Activated T-cell treated with anti-CD3 and anti-CD28 coated beads, Interleukin-2, amount 50 U/mL, for 4 hours (primary cell): ENCODE measurements around the gene CNPY2. TPM values are rescaled to one million over a fixed set of nuclear protein-coding genes. Genes with fewer than 3 reads are reported as not detected.
"Not testable (repeated sequence)": the region's sequence is repeated elsewhere in the genome, so short reads cannot be mapped to it uniquely, and the experiment has no call there.

ENCODE experiments used
- ATAC-seq, 2 donors: fragments of 200-7000 bp; cut with Tn5 transposase; one replicate each; pipeline ENCODE4 v1.10.0; 2021
- DNase-seq: peaks from one replicate; pipeline ENCODE4 v3.0.0-alpha.2; 2020
- H3K27me3 Mint-ChIP-seq: one replicate; pipeline ENCODE4 v1.8.0; 2021; ENCODE audit warnings: low read depth, mixed read lengths
- H3K36me3 Mint-ChIP-seq: one replicate; pipeline ENCODE4 v1.8.0; 2022; ENCODE audit warnings: mixed read lengths; ENCODE audit not compliant: insufficient read depth
- H3K4me1 Mint-ChIP-seq: one replicate; pipeline ENCODE4 v1.8.0; 2021; ENCODE audit warnings: low read depth, mixed read lengths
- H3K4me3 Mint-ChIP-seq: one replicate; pipeline ENCODE4 v1.8.0; 2021; ENCODE audit warnings: mild to moderate bottlenecking, moderate library complexity, mixed read lengths
- H3K9me3 Mint-ChIP-seq: one replicate; pipeline ENCODE4 v1.8.0; 2021; ENCODE audit warnings: mixed read lengths
- total RNA-seq, 3 donors: library from RNA; stranded (reverse); gene quantifications; one replicate each; pipeline ENCODE4 v1.2.1, GENCODE V29; 2021

The CNPY2 gene
- total RNA-seq, 3 donors from 2014 or later, result 162 to 178 (median 174) TPM

DNA sequence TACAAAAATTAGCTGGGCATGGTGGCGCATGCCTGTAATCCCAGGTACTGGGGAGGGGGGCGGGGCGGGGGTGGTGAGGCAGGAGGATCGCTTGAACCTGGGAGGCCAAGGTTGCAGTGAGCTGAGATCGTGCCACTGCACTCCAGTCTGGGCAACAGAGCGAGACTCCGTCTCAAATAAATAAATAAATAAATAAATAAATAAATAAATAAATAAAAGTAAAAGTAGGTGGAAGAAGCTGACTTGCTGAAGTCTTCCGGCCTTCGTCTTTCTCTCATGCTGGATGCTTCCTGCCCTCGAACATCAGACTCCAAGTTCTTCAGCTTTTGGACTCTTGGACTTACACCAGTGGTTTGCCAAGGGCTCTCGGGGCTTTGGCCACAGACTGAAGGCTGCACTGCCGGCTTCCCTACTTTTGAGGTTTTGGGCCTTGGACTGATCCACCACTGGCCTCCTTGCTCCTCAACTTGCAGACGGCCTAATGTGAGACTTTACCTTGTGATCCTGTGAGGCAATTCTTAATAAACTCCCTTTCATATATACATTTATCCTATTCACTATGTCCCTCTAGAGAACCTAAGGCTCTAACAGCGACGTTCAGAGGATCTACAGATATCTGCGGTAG, 49.6 kb downstream of the CNPY2 start:
- ATAC-seq, H3K9me3 Mint-ChIP-seq, DNase-seq, H3K27me3 Mint-ChIP-seq, H3K36me3 Mint-ChIP-seq: not testable (repeated sequence)
- Mint-ChIP-seq H3K4me1 (peaks cover 15% of the 10 kb centered on the region), H3K4me3 (peak overlapping the region; percentile 88)

DNA sequence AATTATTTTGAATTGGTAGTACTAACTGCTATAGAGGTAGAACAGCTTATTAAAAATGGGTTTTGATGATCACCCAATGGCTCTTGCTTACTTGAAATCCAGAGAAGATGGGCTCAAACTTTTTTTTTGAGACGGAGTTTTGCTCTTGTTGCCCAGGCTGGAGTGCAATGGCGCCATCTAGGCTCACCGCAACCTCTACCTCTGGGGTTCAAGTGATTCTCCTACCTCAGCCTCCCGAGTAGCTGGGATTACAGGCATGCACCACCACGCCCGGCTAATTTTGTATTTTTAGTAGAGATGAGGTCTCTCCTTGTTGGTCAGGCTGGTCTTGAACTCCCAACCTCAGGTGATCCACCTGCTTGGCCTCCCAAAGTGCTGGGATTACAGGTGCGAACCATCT, 52.8 kb downstream of the CNPY2 start:
- H3K9me3 Mint-ChIP-seq, H3K27me3 Mint-ChIP-seq, DNase-seq, ATAC-seq, H3K36me3 Mint-ChIP-seq, H3K4me3 Mint-ChIP-seq: not testable (repeated sequence)
- H3K4me1 Mint-ChIP-seq, result peaks cover 20% of the 10 kb centered on the region

DNA sequence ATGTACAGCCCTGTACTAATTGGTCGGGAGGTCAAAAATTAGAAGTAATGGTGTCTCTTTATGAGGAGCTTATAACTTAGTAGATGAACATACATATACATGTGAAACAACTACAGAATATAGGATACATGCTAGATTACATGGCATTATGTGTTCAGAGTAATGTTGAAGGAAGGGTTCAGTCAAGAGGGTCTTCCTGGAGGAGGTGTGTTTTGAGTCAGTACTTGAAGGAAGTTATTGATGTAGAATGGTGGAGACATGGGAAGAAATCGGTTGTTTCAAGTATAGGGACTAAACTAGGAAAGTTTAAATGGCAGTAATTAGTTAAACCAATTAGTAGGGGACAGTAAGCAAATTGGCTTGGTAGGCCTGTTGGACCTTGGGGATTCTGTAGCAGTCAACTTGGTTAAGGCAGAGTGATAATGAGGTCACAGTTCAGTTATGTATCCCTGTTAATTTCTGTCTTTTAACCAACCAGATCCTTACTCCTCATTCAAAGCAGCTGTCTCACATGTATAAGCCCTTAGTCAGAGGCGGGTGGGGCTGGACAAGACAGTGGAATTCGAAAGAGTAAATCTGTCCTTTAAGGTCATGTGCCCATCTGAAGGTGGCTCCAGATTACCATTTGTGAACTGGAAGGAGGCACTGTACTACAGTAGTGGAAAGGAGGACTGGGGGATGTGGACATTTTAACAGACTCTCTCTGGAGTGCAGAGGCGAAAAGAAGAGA, 54.1 kb downstream of the CNPY2 start:
- Mint-ChIP-seq H3K4me1 (peaks cover 18% of the 10 kb centered on the region), H3K27me3 (no peaks in the 10 kb centered on the region), H3K36me3 (no peaks in the 10 kb centered on the region), H3K9me3 (no peaks in the 10 kb centered on the region), H3K4me3 (no peak overlapping the region)
- ATAC-seq (no peak), DNase-seq (no peak)

DNA sequence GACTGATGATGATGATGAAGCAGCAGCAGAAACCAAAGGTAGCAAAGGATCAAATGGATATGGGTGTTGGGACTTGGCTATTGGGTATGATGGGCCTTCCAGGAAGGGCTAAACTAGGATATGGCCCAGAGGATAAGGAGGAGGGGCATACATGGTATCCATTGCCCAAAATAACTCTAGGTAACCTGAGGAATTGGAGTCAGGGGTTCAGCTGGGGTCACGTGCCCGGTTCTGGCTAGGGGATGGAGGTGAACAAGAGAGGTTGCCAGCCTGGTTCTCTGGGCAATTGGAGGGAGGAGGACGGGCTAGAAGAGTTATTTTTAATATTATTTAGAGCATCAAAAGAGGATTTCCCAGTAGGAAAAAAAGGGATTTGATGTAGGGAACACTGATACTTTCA, 54.9 kb downstream of the CNPY2 start:
- no peaks in the 10 kb centered on the region for H3K9me3 Mint-ChIP-seq
- ATAC-seq (no peak), DNase-seq (no peak)
- H3K4me1 Mint-ChIP-seq, result peaks cover 20% of the 10 kb centered on the region
- H3K4me3 Mint-ChIP-seq, result no peak overlapping the region
- peaks cover 5% of the 10 kb centered on the region for H3K36me3 Mint-ChIP-seq
- no peaks in the 10 kb centered on the region for H3K27me3 Mint-ChIP-seq

DNA sequence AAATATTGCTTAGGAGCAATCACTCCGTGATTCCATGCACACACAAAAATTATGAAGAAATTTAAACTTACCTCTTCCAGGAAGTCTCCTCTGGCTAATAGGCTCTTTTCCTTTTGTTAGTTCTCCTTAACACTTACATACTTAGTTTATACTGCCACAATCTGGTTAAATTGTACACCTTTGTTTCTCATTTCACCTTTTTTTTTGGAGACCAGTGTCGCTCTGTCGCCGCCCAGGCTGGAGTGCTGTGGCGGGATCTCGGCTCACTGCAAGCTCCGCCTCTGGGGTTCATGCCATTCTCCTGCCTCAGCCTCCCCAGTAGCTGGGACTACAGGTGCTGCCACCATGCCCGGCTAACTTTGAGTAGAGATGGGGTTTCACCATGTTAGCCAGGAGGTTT, 55.4 kb downstream of the CNPY2 start:
- no peaks in the 10 kb centered on the region for H3K27me3 Mint-ChIP-seq
- DNase-seq, result no peak
- ATAC-seq, result no peak

More for the DNA sequence above, 55.4 kb downstream of the CNPY2 start:
- H3K4me1 Mint-ChIP-seq, result peaks cover 22% of the 10 kb centered on the region
- H3K4me3 Mint-ChIP-seq, result peak overlapping the region; percentile 47
- peaks cover 7% of the 10 kb centered on the region for H3K36me3 Mint-ChIP-seq
- no peaks in the 10 kb centered on the region for H3K9me3 Mint-ChIP-seq

Other genes starting within 250 kb of the CNPY2 start
- 1 to 10 TPM in 1 of 3 donors, under 1 TPM in 2; 0.48 to 1.6 (median 0.63) TPM for gene ERBB3, start 235.8 kb downstream of the CNPY2 start, total RNA-seq
- 100 to 1,000 TPM; 538 to 590 (median 573) TPM for gene PA2G4, start 211.4 kb downstream of the CNPY2 start, total RNA-seq
- gene RPL41, start 199.4 kb downstream of the CNPY2 start, total RNA-seq, result 1,000 to 10,000 TPM; 3,827 to 4,080 (median 3,837) TPM
- gene ZC3H10, start 197.7 kb downstream of the CNPY2 start, total RNA-seq, result 1 to 10 TPM; 7.4 to 8.3 (median 8.2) TPM
- gene ESYT1, start 187.7 kb downstream of the CNPY2 start, total RNA-seq, result 100 to 1,000 TPM in 2 of 3 donors, 10 to 100 TPM in 1; 95.9 to 113 (median 106) TPM
- gene MYL6B, start 163.4 kb downstream of the CNPY2 start, total RNA-seq, result 10 to 100 TPM; 30.3 to 34.5 (median 30.8) TPM
- gene MYL6, start 157.6 kb downstream of the CNPY2 start, total RNA-seq, result 100 to 1,000 TPM; 684 to 725 (median 686) TPM
- gene SMARCC2, start 126.5 kb downstream of the CNPY2 start, total RNA-seq, result 10 to 100 TPM; 85.7 to 92.9 (median 86.4) TPM
- gene RNF41, start 94.1 kb downstream of the CNPY2 start, total RNA-seq, result 10 to 100 TPM; 39.3 to 45.6 (median 40.1) TPM
- gene NABP2, start 91.6 kb downstream of the CNPY2 start, total RNA-seq, result 100 to 1,000 TPM in 1 of 3 donors, 10 to 100 TPM in 2; 92.7 to 103 (median 98.9) TPM
- under 1 TPM; 0.53 to 0.84 (median 0.79) TPM for gene SLC39A5, start 85.9 kb downstream of the CNPY2 start, total RNA-seq
- gene ANKRD52, start 57.6 kb downstream of the CNPY2 start, total RNA-seq, result 10 to 100 TPM; 60.8 to 70.3 (median 67.5) TPM
- gene COQ10A, start 49.0 kb downstream of the CNPY2 start, total RNA-seq, result 10 to 100 TPM; 11.1 to 13.7 (median 11.5) TPM
- gene CS, start 15.7 kb downstream of the CNPY2 start, total RNA-seq, result 100 to 1,000 TPM; 344 to 373 (median 354) TPM
- gene PAN2, start 18.0 kb upstream of the CNPY2 start, total RNA-seq, result 10 to 100 TPM; 16.4 to 20.3 (median 17.3) TPM
- gene IL23A, start 22.9 kb upstream of the CNPY2 start, total RNA-seq, result 10 to 100 TPM; 19.8 to 35.1 (median 26.4) TPM
- gene STAT2, start 44.1 kb upstream of the CNPY2 start, total RNA-seq, result 10 to 100 TPM; 35.8 to 55.5 (median 50.4) TPM
- under 1 TPM in 1 of 3 donors, not detected in 2; 0.16 TPM for gene APOF, start 46.9 kb upstream of the CNPY2 start, total RNA-seq
- 10 to 100 TPM; 35.2 to 45.2 (median 36.6) TPM for gene TIMELESS, start 133.4 kb upstream of the CNPY2 start, total RNA-seq
- under 1 TPM in 1 of 3 donors, not detected in 2; 0.08 TPM for gene MIP, start 138.7 kb upstream of the CNPY2 start, total RNA-seq
- gene SPRYD4, start 152.6 kb upstream of the CNPY2 start, total RNA-seq, result 1 to 10 TPM; 4.0 to 4.8 (median 4.1) TPM
- gene GLS2, start 172.2 kb upstream of the CNPY2 start, total RNA-seq, result 1 to 10 TPM; 1.7 to 4.2 (median 2.2) TPM
- 1 to 10 TPM in 2 of 3 donors, under 1 TPM in 1; 0.66 to 4.0 (median 1.4) TPM for gene RBMS2, start 205.8 kb upstream of the CNPY2 start, total RNA-seq